A673 (cell line): Measurements from ENCODE around the gene ADGRA1.

Experiments
- EZH2 ChIP-seq: fragments of 200-600 bp; sonication (generic); IDR thresholded peaks from 2 replicates; pipeline ENCODE4 v1.6.1; 2017; ENCODE audit warnings: borderline replicate concordance, low read depth, mild to moderate bottlenecking, mixed read lengths, antibody characterized with exemption, low read length; ENCODE audit not compliant: poor library complexity, severe bottlenecking
- TF ChIP-seq, protein P1 (sequence below): fragments of 300-800, 200-600 bp; sonication (generic); conservative IDR thresholded peaks from 2 replicates; pipeline ENCODE4 v1.5.1; 2017; ENCODE audit warnings: low read depth, mild to moderate bottlenecking, antibody characterized with exemption, low read length, moderate library complexity, mixed read lengths

DNA sequence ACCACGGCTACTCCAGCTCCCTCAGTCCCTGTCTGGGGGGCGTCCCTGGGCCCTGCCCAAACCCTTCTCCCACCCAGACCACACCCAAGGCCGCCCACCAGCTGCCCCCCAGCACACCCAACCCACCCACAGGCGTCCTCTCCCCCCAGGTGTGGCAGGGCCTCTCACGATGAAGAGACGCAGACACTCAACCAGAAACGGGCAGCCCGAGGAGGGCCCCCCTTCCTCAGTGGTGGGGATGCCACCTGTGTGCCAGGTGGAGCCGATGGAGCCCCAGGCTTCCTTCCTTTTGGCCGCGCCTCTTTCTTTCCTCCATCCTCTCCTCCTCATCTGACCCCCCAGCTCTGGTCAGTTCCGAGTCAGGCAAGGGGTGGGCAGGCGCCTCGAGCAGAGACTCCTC, 28.7 kb downstream of the ADGRA1 start:
- no peak for TF ChIP-seq EZH2
- TF ChIP-seq, protein P1, sequence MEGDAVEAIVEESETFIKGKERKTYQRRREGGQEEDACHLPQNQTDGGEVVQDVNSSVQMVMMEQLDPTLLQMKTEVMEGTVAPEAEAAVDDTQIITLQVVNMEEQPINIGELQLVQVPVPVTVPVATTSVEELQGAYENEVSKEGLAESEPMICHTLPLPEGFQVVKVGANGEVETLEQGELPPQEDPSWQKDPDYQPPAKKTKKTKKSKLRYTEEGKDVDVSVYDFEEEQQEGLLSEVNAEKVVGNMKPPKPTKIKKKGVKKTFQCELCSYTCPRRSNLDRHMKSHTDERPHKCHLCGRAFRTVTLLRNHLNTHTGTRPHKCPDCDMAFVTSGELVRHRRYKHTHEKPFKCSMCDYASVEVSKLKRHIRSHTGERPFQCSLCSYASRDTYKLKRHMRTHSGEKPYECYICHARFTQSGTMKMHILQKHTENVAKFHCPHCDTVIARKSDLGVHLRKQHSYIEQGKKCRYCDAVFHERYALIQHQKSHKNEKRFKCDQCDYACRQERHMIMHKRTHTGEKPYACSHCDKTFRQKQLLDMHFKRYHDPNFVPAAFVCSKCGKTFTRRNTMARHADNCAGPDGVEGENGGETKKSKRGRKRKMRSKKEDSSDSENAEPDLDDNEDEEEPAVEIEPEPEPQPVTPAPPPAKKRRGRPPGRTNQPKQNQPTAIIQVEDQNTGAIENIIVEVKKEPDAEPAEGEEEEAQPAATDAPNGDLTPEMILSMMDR, result no peak
